HG03175 (cell line): Measurements from ENCODE around the gene MPPED2.

Experiments
- ATAC-seq: cut with Tn5 transposase; IDR thresholded peaks from one replicate; pipeline ENCODE4 v1.9.1; 2021; ENCODE audit warnings: mild to moderate bottlenecking, moderate library complexity; ENCODE audit not compliant: unreplicated experiment

Gene MPPED2

GRCh38 chr11:30423886-30424285 is 162.3 kb downstream of the MPPED2 start:
- ATAC-seq = no peak

GRCh38 chr11:30423279-30423648 is 162.9 kb downstream of the MPPED2 start:
- no peak for ATAC-seq

- ATAC-seq = no peak
These were observed 163.5 kb downstream of the MPPED2 start for GRCh38 chr11:30422447-30423278.

GRCh38 chr11:30420233-30420787 is 165.8 kb downstream of the MPPED2 start:
- no peak for ATAC-seq

- ATAC-seq = no peak
These were observed 171.3 kb downstream of the MPPED2 start for GRCh38 chr11:30414806-30415205.

- no peak for ATAC-seq
These were observed 171.9 kb downstream of the MPPED2 start for GRCh38 chr11:30414244-30414643.

- no peak for ATAC-seq
These were observed 173.6 kb downstream of the MPPED2 start for GRCh38 chr11:30412509-30412908.

- ATAC-seq = no peak
These were observed 174.8 kb downstream of the MPPED2 start for GRCh38 chr11:30411383-30411782.

GRCh38 chr11:30406978-30407762 is 179.0 kb downstream of the MPPED2 start:
- no peak for ATAC-seq

GRCh38 chr11:30405385-30405784 is 180.8 kb downstream of the MPPED2 start:
- no peak for ATAC-seq

- no peak for ATAC-seq
These were observed 182.0 kb downstream of the MPPED2 start for GRCh38 chr11:30404136-30404535.

- ATAC-seq = no peak
These were observed 190.4 kb downstream of the MPPED2 start for GRCh38 chr11:30395751-30396150.

GRCh38 chr11:30393012-30393411 is 193.1 kb downstream of the MPPED2 start:
- no peak for ATAC-seq

GRCh38 chr11:30392221-30392784 is 193.8 kb downstream of the MPPED2 start:
- ATAC-seq = no peak

GRCh38 chr11:30388957-30389356 is 197.2 kb downstream of the MPPED2 start:
- no peak for ATAC-seq

GRCh38 chr11:30387891-30388861 is 198.0 kb downstream of the MPPED2 start:
- ATAC-seq = no peak

- no peak for ATAC-seq
These were observed 204.3 kb downstream of the MPPED2 start for GRCh38 chr11:30381879-30382278.

- no peak for ATAC-seq
These were observed 205.3 kb downstream of the MPPED2 start for GRCh38 chr11:30380846-30381245.

GRCh38 chr11:30377347-30377746 is 208.8 kb downstream of the MPPED2 start:
- ATAC-seq = no peak

GRCh38 chr11:30370164-30370563 is 216.0 kb downstream of the MPPED2 start:
- no peak for ATAC-seq
